Heart right ventricle (tissue), 16 donors: ENCODE measurements around the gene SELENOW. TPM values are rescaled to one million over a fixed set of nuclear protein-coding genes. Genes with fewer than 3 reads are reported as not detected.
"Not testable (repeated sequence)": the region's sequence is repeated elsewhere in the genome, so short reads cannot be mapped to it uniquely, and the experiment has no call there.

Source experiments
- ATAC-seq, 8 donors: fragments of 200-7000 bp; cut with Tn5 transposase; one replicate each; pipeline ENCODE4 v1.9.1; 2020; ENCODE audit warnings: mild to moderate bottlenecking in 8 of 8, moderate library complexity in 8 of 8, moderate number of reproducible peaks in 1 of 8
- DNase-seq, 2 donors: peaks; one replicate each; pipeline ENCODE4 v3.0.0-alpha.2; 2020
- H3K27ac ChIP-seq, 10 donors: fragments of 200-600 bp; sonication (generic) in 2 of 10; one replicate each; pipeline versions ENCODE4 v1.5.0 to v1.8.0; 2020 to 2022; ENCODE audit warnings: mild to moderate bottlenecking in 3 of 10
- H3K27me3 ChIP-seq, 7 donors: fragments of 200-600 bp; one replicate each; pipeline ENCODE4 v1.8.0; 2021 to 2022; ENCODE audit warnings: mild to moderate bottlenecking in 2 of 7
- H3K36me3 ChIP-seq, 9 donors: fragments of 200-600 bp; sonication (generic) in 1 of 9; one replicate each; pipeline versions ENCODE4 v1.5.0 to v1.8.0; 2020 to 2022; ENCODE audit warnings: mild to moderate bottlenecking in 2 of 9
- H3K4me1 ChIP-seq, 9 donors: fragments of 200-600 bp; sonication (generic) in 1 of 9; one replicate each; pipeline versions ENCODE4 v1.5.0 to v1.8.0; 2020 to 2022; ENCODE audit warnings: mild to moderate bottlenecking in 4 of 9
- H3K4me3 ChIP-seq, 10 donors: fragments of 200-600 bp; sonication (generic) in 2 of 10; one replicate each; pipeline versions ENCODE4 v1.5.0 to v1.8.0; 2020 to 2022; ENCODE audit warnings: mild to moderate bottlenecking in 7 of 10, moderate library complexity in 2 of 10
- H3K9me3 ChIP-seq, 11 donors: fragments of 200-600 bp in 10 of 11; sonication (generic) in 2 of 11; one replicate each; pipeline versions ENCODE4 v1.5.0 to v1.8.0; 2013 to 2022; ENCODE audit warnings: mild to moderate bottlenecking in 2 of 11, control low read depth in 1 of 11, moderate library complexity in 1 of 11
- CTCF ChIP-seq, 9 donors: fragments of 200-600 bp; sonication (generic) in 2 of 9; IDR thresholded peaks; one replicate each; pipeline versions ENCODE4 v1.5.0 to v1.8.0; 2021 to 2022; ENCODE audit warnings: antibody characterized with exemption in 9 of 9, mild to moderate bottlenecking in 5 of 9, moderate library complexity in 1 of 9
- WGBS, 2 donors: extraction: QIAGEN DNeasy Blood & Tissue Kit; methylation state at CpG; one replicate each; pipeline ENCODE4 v1.1.7; 2013; ENCODE audit warnings: inconsistent platforms in 1 of 2; 5-methylcytosine and 5-hydroxymethylcytosine counted together
- intact Hi-C, 10 donors: fragments of 100-400 bp; cut with DNase I; formaldehyde crosslinking; loops; one replicate each; pipeline versions ENCODE4 v1.11.1 to v1.14.2; 2022
- polyA plus RNA-seq, 2 donors: library from polyadenylated mRNA; stranded (reverse); fragments of 200-250 nt; gene quantifications; one replicate each; pipeline ENCODE4 v1.2.3, GENCODE V29; 2013
- total RNA-seq, 10 donors: library from RNA; stranded (reverse); fragmentation: NEBNext Ultra II Directional in 3 of 10; extraction: Animal tissue kit (Norgen Biotek cat#: 25700) in 3 of 10; gene quantifications; one replicate each; pipeline versions ENCODE4 v1.2.1 to v1.2.4, GENCODE V29; 2021 to 2023
- donor health status: Arrhythmogenic right ventricular cardiomyopathy.
- donor health status: ischemic (EF 13 %, LVEDD 7.1; RV severe dilation, severe dysfunction).
- donor health status: healthy with polysubstance abuse.
- donor health status: DM: no; HTN: yes; CAD: no.
- donor health status: DM: no; HTN: no; CAD: no.
- donor health status: ischemic (EF 25% LVEDD 6.9; RV normal size, moderate dysfunction).
- donor health status: ischemic (EF 25% LVEDD 5.7; RV mildly dilated, moderate dysfunction).
- donor health status: healthy.
- donor health status: DM: yes; HTN: yes; CAD: no.
- donor health status: Ischemic cardiomyopathy.
- donor health status: ischemic (EF 35%, LVEDD 5.7; RV mildly dilated, moderate dysfunction).
- donor health status: nonischemic (EF 11% LVEDD 7.7; RV severe dilation, severe dysfunction).
- donor health status: DM: yes; HTN: yes; CAD: no.
- donor health status: PGD.
- donor health status: ischemic (EF 29% LVEDD 5.4; RV normal size, mild dysfunction).
- donor health status: nonischemic (EF 23%, LVEDD 6.1; RV moderate dilation, normal function).

Gene SELENOW
- total and polyA plus RNA-seq, 12 donors = 711 to 1,774 (median 1,009) TPM

- H3K27ac ChIP-seq = no peak overlapping the region
- no peaks in the 10 kb centered on the region for H3K36me3 ChIP-seq
- no peaks in the 10 kb centered on the region for H3K27me3 ChIP-seq
- intact Hi-C loops = loop anchor here in 3 of 10 donors (10.0 kb wide), 1 partner anchor 95 kb away; no protein-coding TSS in a partner anchor
- H3K4me1 ChIP-seq = peaks cover 0 to 17% (median 4%) of the 10 kb centered on the region in 9 donors
- no peak for TF ChIP-seq CTCF (IDR thresholded peaks at IDR 0.05)
- H3K4me3 ChIP-seq = no peak overlapping the region
- DNase-seq (no peak), ATAC-seq (no peak)
- WGBS, 2 donors = 92 to 93% methylated on average over 3 of the region's 3 CpGs
- no peaks in the 10 kb centered on the region for H3K9me3 ChIP-seq
Measured at GRCh38 chr19:47769534-47769933, 9.0 kb upstream of the SELENOW start.

- H3K4me3 ChIP-seq, DNase-seq, H3K27me3 ChIP-seq, H3K4me1 ChIP-seq, H3K36me3 ChIP-seq, ATAC-seq, H3K9me3 ChIP-seq, intact Hi-C loops: not testable (repeated sequence)
- WGBS, 2 donors = 88 to 89% methylated on average over 6 of the region's 6 CpGs
- peak overlapping the region in 1 of 10 donors; percentile 35 for H3K27ac ChIP-seq
Measured at GRCh38 chr19:47771291-47771690, 7.2 kb upstream of the SELENOW start.

GRCh38 chr19:47776568-47776967, 1.9 kb upstream of the SELENOW start:
- DNase-seq = no peak
- Histone ChIP-seq H3K27ac (peak overlapping the region in 4 of 10 donors; percentile 33 to 100 (median 39)), H3K9me3 (no peaks in the 10 kb centered on the region), H3K4me1 (peaks cover 10 to 36% (median 30%) of the 10 kb centered on the region in 9 donors), H3K27me3 (no peaks in the 10 kb centered on the region), H3K36me3 (peaks cover 0 to 12% (median 0%) of the 10 kb centered on the region in 9 donors), H3K4me3 (no peak overlapping the region)
- ATAC-seq = no peak
- intact Hi-C loops = no loop called here
- no peak for TF ChIP-seq CTCF (IDR thresholded peaks at IDR 0.05)
- WGBS, 2 donors = 62 to 85% methylated on average over 4 of the region's 4 CpGs

GRCh38 chr19:47777245-47778048, 1.1 kb upstream of the SELENOW start:
- intact Hi-C loops, H3K9me3 ChIP-seq, H3K27me3 ChIP-seq, DNase-seq, ATAC-seq: not testable (repeated sequence)
- WGBS, 2 donors = 67 to 84% methylated on average over 23 of the region's 23 CpGs
- Histone ChIP-seq H3K4me3 (peak overlapping the region; percentile 78 to 100 (median 91)), H3K36me3 (peaks cover 0 to 21% (median 6%) of the 10 kb centered on the region in 9 donors), H3K27ac (peak overlapping the region; percentile 98 to 100 (median 99)), H3K4me1 (peaks cover 10 to 45% (median 39%) of the 10 kb centered on the region in 9 donors)

GRCh38 chr19:47778954-47779351, 450 bp downstream of the SELENOW start:
- H3K4me1 ChIP-seq = peaks cover 10 to 59% (median 45%) of the 10 kb centered on the region in 9 donors
- H3K27me3 ChIP-seq = no peaks in the 10 kb centered on the region
- peak; percentile 27 to 71 (median 54) for ATAC-seq
- no peak for TF ChIP-seq CTCF (IDR thresholded peaks at IDR 0.05)
- peaks cover 0 to 36% (median 13%) of the 10 kb centered on the region in 9 donors for H3K36me3 ChIP-seq
- H3K9me3 ChIP-seq = no peaks in the 10 kb centered on the region
- WGBS, 2 donors = 0 to 1% methylated on average over 20 of the region's 20 CpGs
- H3K27ac ChIP-seq = peak overlapping the region; percentile 98 to 100 (median 99)
- peak in 1 of 2 donors; percentile 47 for DNase-seq
- intact Hi-C loops = no loop called here
- H3K4me3 ChIP-seq = peak overlapping the region; percentile 78 to 100 (median 91)
